ENCODE results near the gene HINT2. TPM values are rescaled to one million over a fixed set of nuclear protein-coding genes. Genes with fewer than 3 reads are reported as not detected.

The HINT2 gene
- total and polyA plus RNA-seq, 2 donors from 2014 or later, result 55.1 to 307 TPM

DNA sequence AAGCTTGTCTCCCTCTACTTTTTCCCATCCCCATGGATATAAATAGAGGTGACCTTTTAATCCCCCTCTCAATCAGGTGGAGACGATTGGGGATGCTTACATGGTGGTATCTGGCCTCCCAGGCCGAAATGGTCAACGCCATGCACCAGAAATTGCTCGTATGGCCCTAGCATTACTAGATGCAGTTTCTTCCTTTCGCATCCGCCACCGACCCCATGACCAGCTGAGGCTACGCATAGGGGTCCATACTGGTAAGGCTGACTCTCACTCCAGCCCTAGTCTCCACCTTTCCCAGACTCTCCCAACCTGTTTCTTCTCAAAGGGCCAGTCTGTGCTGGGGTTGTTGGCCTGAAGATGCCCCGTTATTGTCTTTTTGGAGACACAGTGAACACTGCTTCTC lies 6.4 kb downstream of the HINT2 start:
- H3K27ac ChIP-seq (ENCODE audit: low read depth in 2 of 2, low read length in 2 of 2), result no peak overlapping the region
- H3K36me3 ChIP-seq (ENCODE audit: control insufficient read depth in 2 of 3, insufficient read depth in 3 of 3, low read length in 3 of 3), result peaks cover 0 to 18% (median 9%) of the 10 kb centered on the region in 3 donors
- DNase-seq, result peak in 1 of 5 donors; percentile 8
- H3K9ac ChIP-seq (ENCODE audit: low read length in 3 of 3), result no peak overlapping the region
- FAIRE-seq, result no peak
- peaks cover 0 to 16% (median 12%) of the 10 kb centered on the region in 3 donors for H3K4me1 ChIP-seq (ENCODE audit: control insufficient read depth in 2 of 3, insufficient read depth in 2 of 3, low read depth in 1 of 3, low read length in 3 of 3)
- intact Hi-C loops (cut with DNase I), result no loop called here
- no peak overlapping the region for H3K4me3 ChIP-seq (ENCODE audit: low read length in 3 of 3)
- H3K27me3 ChIP-seq (ENCODE audit: control insufficient read depth, insufficient read depth, low read length), result no peaks in the 10 kb centered on the region
- TF ChIP-seq, protein P1, sequence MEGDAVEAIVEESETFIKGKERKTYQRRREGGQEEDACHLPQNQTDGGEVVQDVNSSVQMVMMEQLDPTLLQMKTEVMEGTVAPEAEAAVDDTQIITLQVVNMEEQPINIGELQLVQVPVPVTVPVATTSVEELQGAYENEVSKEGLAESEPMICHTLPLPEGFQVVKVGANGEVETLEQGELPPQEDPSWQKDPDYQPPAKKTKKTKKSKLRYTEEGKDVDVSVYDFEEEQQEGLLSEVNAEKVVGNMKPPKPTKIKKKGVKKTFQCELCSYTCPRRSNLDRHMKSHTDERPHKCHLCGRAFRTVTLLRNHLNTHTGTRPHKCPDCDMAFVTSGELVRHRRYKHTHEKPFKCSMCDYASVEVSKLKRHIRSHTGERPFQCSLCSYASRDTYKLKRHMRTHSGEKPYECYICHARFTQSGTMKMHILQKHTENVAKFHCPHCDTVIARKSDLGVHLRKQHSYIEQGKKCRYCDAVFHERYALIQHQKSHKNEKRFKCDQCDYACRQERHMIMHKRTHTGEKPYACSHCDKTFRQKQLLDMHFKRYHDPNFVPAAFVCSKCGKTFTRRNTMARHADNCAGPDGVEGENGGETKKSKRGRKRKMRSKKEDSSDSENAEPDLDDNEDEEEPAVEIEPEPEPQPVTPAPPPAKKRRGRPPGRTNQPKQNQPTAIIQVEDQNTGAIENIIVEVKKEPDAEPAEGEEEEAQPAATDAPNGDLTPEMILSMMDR (IDR thresholded peaks at IDR 0.05; ENCODE audit: borderline replicate concordance, extremely low read depth, insufficient read depth), result no peak
- no peaks in the 10 kb centered on the region for H3K9me3 ChIP-seq (ENCODE audit: control insufficient read depth in 2 of 3, insufficient read depth in 1 of 3, low read length in 3 of 3)

DNA sequence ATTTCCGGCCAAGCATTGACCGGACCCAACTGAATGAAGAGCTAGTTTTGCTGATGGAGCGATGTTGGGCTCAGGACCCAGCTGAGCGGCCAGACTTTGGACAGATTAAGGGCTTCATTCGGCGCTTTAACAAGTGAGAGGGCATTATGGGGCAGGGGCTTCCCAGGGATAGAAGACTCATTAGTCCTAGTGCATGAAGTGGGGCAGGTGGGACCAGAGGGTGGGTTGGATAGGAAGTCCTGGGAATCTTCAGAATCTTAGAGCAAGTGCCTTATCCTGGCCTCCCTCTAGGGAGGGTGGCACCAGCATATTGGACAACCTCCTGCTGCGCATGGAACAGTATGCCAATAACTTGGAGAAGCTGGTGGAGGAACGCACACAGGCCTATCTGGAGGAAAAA lies 8.7 kb downstream of the HINT2 start:
- peaks cover 2 to 24% (median 9%) of the 10 kb centered on the region in 3 donors for H3K36me3 ChIP-seq (ENCODE audit: control insufficient read depth in 2 of 3, insufficient read depth in 3 of 3, low read length in 3 of 3)

DNA sequence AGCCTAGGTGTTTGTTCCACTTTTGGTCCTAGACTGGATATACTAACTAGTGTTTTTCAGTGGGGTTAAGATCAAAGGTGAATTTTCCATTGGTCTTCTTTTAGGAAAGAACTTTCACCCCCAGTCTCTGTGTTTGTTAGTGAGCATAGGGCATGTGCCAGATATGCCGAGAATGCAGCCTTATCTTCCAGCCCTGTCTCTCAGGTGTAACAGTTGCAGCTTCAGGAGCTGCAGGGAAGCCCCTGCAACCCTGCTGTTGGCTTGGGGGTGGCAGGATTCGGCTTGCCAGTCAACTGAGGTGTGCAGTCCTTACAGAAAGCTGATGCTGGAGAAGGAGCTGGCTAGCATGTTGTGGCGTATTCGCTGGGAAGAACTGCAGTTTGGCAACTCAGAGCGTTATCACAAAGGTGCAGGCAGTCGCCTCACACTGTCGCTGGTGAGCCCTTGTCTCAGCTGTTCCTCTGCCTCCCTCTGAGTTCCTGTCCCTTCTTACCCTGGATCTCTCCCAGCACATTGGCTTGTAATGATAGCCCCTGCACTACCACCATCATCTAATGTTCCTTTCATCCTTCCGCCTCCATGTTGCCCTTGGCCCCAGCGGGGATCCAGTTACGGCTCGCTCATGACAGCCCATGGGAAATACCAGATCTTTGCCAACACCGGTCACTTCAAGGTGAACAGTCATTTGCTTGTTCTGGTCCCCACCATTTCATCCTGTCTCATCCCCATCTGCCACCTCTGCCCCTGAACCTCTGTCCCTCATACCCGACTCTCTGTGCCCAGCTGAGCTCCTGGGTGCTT lies 13.3 kb downstream of the HINT2 start:
- FAIRE-seq (no peak), DNase-seq (peak in 3 of 5 donors; percentile 30 to 44 (median 40))
- H3K9me3 ChIP-seq (ENCODE audit: control insufficient read depth in 2 of 3, insufficient read depth in 1 of 3, low read length in 3 of 3), result no peaks in the 10 kb centered on the region
- intact Hi-C loops (cut with DNase I), result no loop called here
- TF ChIP-seq, protein P1 (IDR thresholded peaks at IDR 0.05; ENCODE audit: borderline replicate concordance, extremely low read depth, insufficient read depth), result no peak
- H3K36me3 ChIP-seq (ENCODE audit: control insufficient read depth in 2 of 3, insufficient read depth in 3 of 3, low read length in 3 of 3), result peaks cover 0 to 15% (median 2%) of the 10 kb centered on the region in 3 donors
- H3K27me3 ChIP-seq (ENCODE audit: control insufficient read depth, insufficient read depth, low read length), result no peaks in the 10 kb centered on the region
- H3K4me3 ChIP-seq (ENCODE audit: low read length in 3 of 3), result no peak overlapping the region
- H3K9ac ChIP-seq (ENCODE audit: low read length in 3 of 3), result no peak overlapping the region
- H3K27ac ChIP-seq (ENCODE audit: low read depth in 2 of 2, low read length in 2 of 2), result no peak overlapping the region
- no peaks in the 10 kb centered on the region for H3K4me1 ChIP-seq (ENCODE audit: control insufficient read depth in 2 of 3, insufficient read depth in 2 of 3, low read depth in 1 of 3, low read length in 3 of 3)

More for the DNA sequence above, 8.7 kb downstream of the HINT2 start:
- TF ChIP-seq, protein P1 (IDR thresholded peaks at IDR 0.05; ENCODE audit: borderline replicate concordance, extremely low read depth, insufficient read depth), result no peak
- Histone ChIP-seq H3K4me3 (ENCODE audit: low read length in 3 of 3) (no peak overlapping the region), H3K27me3 (ENCODE audit: control insufficient read depth, insufficient read depth, low read length) (no peaks in the 10 kb centered on the region), H3K9me3 (ENCODE audit: control insufficient read depth in 2 of 3, insufficient read depth in 1 of 3, low read length in 3 of 3) (no peaks in the 10 kb centered on the region), H3K27ac (ENCODE audit: low read depth in 2 of 2, low read length in 2 of 2) (no peak overlapping the region), H3K4me1 (ENCODE audit: control insufficient read depth in 2 of 3, insufficient read depth in 2 of 3, low read depth in 1 of 3, low read length in 3 of 3) (no peaks in the 10 kb centered on the region), H3K9ac (ENCODE audit: low read length in 3 of 3) (no peak overlapping the region)
- intact Hi-C loops (cut with DNase I), result no loop called here
- FAIRE-seq, result no peak
- peak in 1 of 5 donors; percentile 12 for DNase-seq
